ENCODE results near the gene CMPK2. TPM values are rescaled to one million over a fixed set of nuclear protein-coding genes. Genes with fewer than 3 reads are reported as not detected.
"Not testable (repeated sequence)": the region's sequence is repeated elsewhere in the genome, so short reads cannot be mapped to it uniquely, and the experiment has no call there.

Gene CMPK2
- total RNA-seq, 1 experiment from 2014 or later, result 0.52 TPM

- no peak for DNase-seq
- Histone ChIP-seq H3K4me3 (ENCODE audit: low read depth, low read length) (no peak overlapping the region), H3K27me3 (replicated peaks; ENCODE audit: control insufficient read depth, insufficient read depth, low read length) (no peaks in the 10 kb centered on the region), H3K36me3 (ENCODE audit: control insufficient read depth, insufficient read depth, low read length) (no peaks in the 10 kb centered on the region), H3K9me3 (no peaks in the 10 kb centered on the region), H3K4me1 (no peaks in the 10 kb centered on the region)
- H3K4me3 Mint-ChIP-seq (ENCODE audit: unreplicated experiment), result no peak overlapping the region
- H3K4me1 Mint-ChIP-seq (ENCODE audit: low read depth, unreplicated experiment), result no peaks in the 10 kb centered on the region
- ChIA-PET POLR2A (no interaction called here), CTCF (no interaction called here)
- H3K27ac Mint-ChIP-seq (ENCODE audit: unreplicated experiment), result no peak overlapping the region
- H3K36me3 Mint-ChIP-seq (ENCODE audit: insufficient read depth, unreplicated experiment), result no peaks in the 10 kb centered on the region
- TF ChIP-seq CTCF (IDR thresholded peaks at IDR 0.05; ENCODE audit: insufficient read depth in 1 of 2, low read depth in 1 of 2, low read length in 1 of 2, severe bottlenecking in 1 of 2, unreplicated experiment in 1 of 2), result no peak
- BruUV-seq (replicated peaks), result no TSS peak
- peaks cover 6% of the 10 kb centered on the region for H3K9me3 Mint-ChIP-seq (ENCODE audit: unreplicated experiment)
- peaks cover 15% of the 10 kb centered on the region for H3K27me3 Mint-ChIP-seq (ENCODE audit: insufficient read depth, unreplicated experiment)
- intact Hi-C loops (cut with micrococcal nuclease; ENCODE audit: unreplicated experiment), result no loop called here
Observed at GRCh38 chr2:6908291-6908690, 42.6 kb upstream of the CMPK2 start.

GRCh38 chr2:6906165-6906741, 40.5 kb upstream of the CMPK2 start:
- Histone ChIP-seq H3K27me3 (replicated peaks; ENCODE audit: control insufficient read depth, insufficient read depth, low read length) (no peaks in the 10 kb centered on the region), H3K9me3 (no peaks in the 10 kb centered on the region), H3K4me1 (no peaks in the 10 kb centered on the region), H3K36me3 (ENCODE audit: control insufficient read depth, insufficient read depth, low read length) (no peaks in the 10 kb centered on the region), H3K4me3 (ENCODE audit: low read depth, low read length) (no peak overlapping the region)
- Mint-ChIP-seq H3K27ac (ENCODE audit: unreplicated experiment) (no peak overlapping the region), H3K4me1 (ENCODE audit: low read depth, unreplicated experiment) (no peaks in the 10 kb centered on the region), H3K4me3 (ENCODE audit: unreplicated experiment) (no peak overlapping the region), H3K9me3 (ENCODE audit: unreplicated experiment) (peaks cover 12% of the 10 kb centered on the region), H3K36me3 (ENCODE audit: insufficient read depth, unreplicated experiment) (no peaks in the 10 kb centered on the region), H3K27me3 (ENCODE audit: insufficient read depth, unreplicated experiment) (peaks cover 18% of the 10 kb centered on the region)
- no peak for TF ChIP-seq CTCF (IDR thresholded peaks at IDR 0.05; ENCODE audit: insufficient read depth in 1 of 2, low read depth in 1 of 2, low read length in 1 of 2, severe bottlenecking in 1 of 2, unreplicated experiment in 1 of 2)
- DNase-seq, result no peak
- intact Hi-C loops (cut with micrococcal nuclease; ENCODE audit: unreplicated experiment), result no loop called here
- POLR2A ChIA-PET, result no interaction called here
- no TSS peak for BruUV-seq (replicated peaks)
- CTCF ChIA-PET, result no interaction called here

GRCh38 chr2:6905668-6906067, 40.0 kb upstream of the CMPK2 start:
- CTCF ChIA-PET, result interaction anchor here (0.7 kb wide), 1 partner anchor 11 kb away, joined by 3 read pairs; no protein-coding TSS in a partner anchor
- intact Hi-C loops (cut with micrococcal nuclease; ENCODE audit: unreplicated experiment), result no loop called here
- POLR2A ChIA-PET, result no interaction called here
- Histone ChIP-seq H3K9me3 (no peaks in the 10 kb centered on the region), H3K27me3 (replicated peaks; ENCODE audit: control insufficient read depth, insufficient read depth, low read length) (no peaks in the 10 kb centered on the region), H3K4me1 (no peaks in the 10 kb centered on the region), H3K36me3 (ENCODE audit: control insufficient read depth, insufficient read depth, low read length) (no peaks in the 10 kb centered on the region), H3K4me3 (ENCODE audit: low read depth, low read length) (no peak overlapping the region)
- BruUV-seq (replicated peaks), result no TSS peak
- Mint-ChIP-seq H3K27me3 (ENCODE audit: insufficient read depth, unreplicated experiment) (peaks cover 18% of the 10 kb centered on the region), H3K4me1 (ENCODE audit: low read depth, unreplicated experiment) (no peaks in the 10 kb centered on the region), H3K9me3 (ENCODE audit: unreplicated experiment) (peaks cover 12% of the 10 kb centered on the region), H3K27ac (ENCODE audit: unreplicated experiment) (no peak overlapping the region), H3K36me3 (ENCODE audit: insufficient read depth, unreplicated experiment) (no peaks in the 10 kb centered on the region), H3K4me3 (ENCODE audit: unreplicated experiment) (no peak overlapping the region)
- no peak for DNase-seq
- TF ChIP-seq CTCF (IDR thresholded peaks at IDR 0.05; ENCODE audit: insufficient read depth in 1 of 2, low read depth in 1 of 2, low read length in 1 of 2, severe bottlenecking in 1 of 2, unreplicated experiment in 1 of 2), result no peak

- POLR2A ChIA-PET; H3K36me3 ChIP-seq (ENCODE audit: control insufficient read depth, insufficient read depth, low read length); H3K4me3 ChIP-seq (ENCODE audit: low read depth, low read length); H3K9me3 ChIP-seq; CTCF ChIA-PET; H3K36me3 Mint-ChIP-seq (ENCODE audit: insufficient read depth, unreplicated experiment); DNase-seq; H3K4me1 Mint-ChIP-seq (ENCODE audit: low read depth, unreplicated experiment); intact Hi-C loops (cut with micrococcal nuclease; ENCODE audit: unreplicated experiment); BruUV-seq (replicated peaks); H3K27me3 ChIP-seq (replicated peaks; ENCODE audit: control insufficient read depth, insufficient read depth, low read length); H3K4me3 Mint-ChIP-seq (ENCODE audit: unreplicated experiment); H3K27ac Mint-ChIP-seq (ENCODE audit: unreplicated experiment); H3K4me1 ChIP-seq: not testable (repeated sequence)
- H3K27me3 Mint-ChIP-seq (ENCODE audit: insufficient read depth, unreplicated experiment), result peaks cover 10% of the 10 kb centered on the region
- peaks cover 12% of the 10 kb centered on the region for H3K9me3 Mint-ChIP-seq (ENCODE audit: unreplicated experiment)
Observed at GRCh38 chr2:6902581-6902980, 36.9 kb upstream of the CMPK2 start.

Measured in Caco-2 (cell line).